ENCODE measurements around the gene HIF1AN. TPM values are rescaled to one million over a fixed set of nuclear protein-coding genes. Genes with fewer than 3 reads are reported as not detected.

Gene HIF1AN
- total and polyA plus RNA-seq, 2 of the 8 experiments (the other 6 are each of a cell fraction or from before 2014, with no cell fraction given): 10.9 to 62.8 TPM

- TF ChIP-seq TEAD4 (IDR thresholded peaks at IDR 0.05; ENCODE audit: low read depth, low read length) (no peak), MAX (IDR thresholded peaks at IDR 0.05) (peak; percentile 98), SIRT6 (IDR thresholded peaks at IDR 0.05; ENCODE audit: low read length) (no peak), E2F6 (IDR thresholded peaks at IDR 0.05) (peak; percentile 97), SUZ12 (IDR thresholded peaks at IDR 0.05; ENCODE audit: low read length) (peak; percentile 43; the same call in 1 of the 2 replicates), EP300 (IDR thresholded peaks at IDR 0.05; ENCODE audit: borderline replicate concordance in 1 of 2, low read depth in 2 of 2, low read length in 2 of 2) (no peak), YY1 (IDR thresholded peaks at IDR 0.05; ENCODE audit: low read depth, low read length) (peak; percentile 90)
- TF ChIP-seq, protein P1, sequence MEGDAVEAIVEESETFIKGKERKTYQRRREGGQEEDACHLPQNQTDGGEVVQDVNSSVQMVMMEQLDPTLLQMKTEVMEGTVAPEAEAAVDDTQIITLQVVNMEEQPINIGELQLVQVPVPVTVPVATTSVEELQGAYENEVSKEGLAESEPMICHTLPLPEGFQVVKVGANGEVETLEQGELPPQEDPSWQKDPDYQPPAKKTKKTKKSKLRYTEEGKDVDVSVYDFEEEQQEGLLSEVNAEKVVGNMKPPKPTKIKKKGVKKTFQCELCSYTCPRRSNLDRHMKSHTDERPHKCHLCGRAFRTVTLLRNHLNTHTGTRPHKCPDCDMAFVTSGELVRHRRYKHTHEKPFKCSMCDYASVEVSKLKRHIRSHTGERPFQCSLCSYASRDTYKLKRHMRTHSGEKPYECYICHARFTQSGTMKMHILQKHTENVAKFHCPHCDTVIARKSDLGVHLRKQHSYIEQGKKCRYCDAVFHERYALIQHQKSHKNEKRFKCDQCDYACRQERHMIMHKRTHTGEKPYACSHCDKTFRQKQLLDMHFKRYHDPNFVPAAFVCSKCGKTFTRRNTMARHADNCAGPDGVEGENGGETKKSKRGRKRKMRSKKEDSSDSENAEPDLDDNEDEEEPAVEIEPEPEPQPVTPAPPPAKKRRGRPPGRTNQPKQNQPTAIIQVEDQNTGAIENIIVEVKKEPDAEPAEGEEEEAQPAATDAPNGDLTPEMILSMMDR (IDR thresholded peaks at IDR 0.05; ENCODE audit: control extremely low read depth in 1 of 3, insufficient read depth in 1 of 3, low read depth in 1 of 3, low read length in 3 of 3): peak; percentile 98 to 100 (median 99)
Observed at GRCh38 chr10:100562008-100562672, 26.4 kb downstream of the HIF1AN start (continued).

Measured in H1 (cell line).